Mesenchymal stem cell (in vitro differentiated cells and primary cell): ENCODE results near the gene OTOP3.
A peak's percentile ranks its signal among the peaks of the same experiment; 100 is the strongest.

Experiments used
- DNase-seq: peaks from one replicate; pipeline ENCODE4 v3.0.0-alpha.2; 2013
- H2AFZ ChIP-seq: one replicate; pipeline ENCODE4 v1.6.1; 2013; ENCODE audit warnings: low read depth, mild to moderate bottlenecking, control low read depth, inconsistent platforms, low read length, moderate library complexity
- H2AK5ac ChIP-seq: 2 replicates; pipeline ENCODE4 v1.6.1; 2013; ENCODE audit warnings: low read length, moderate library complexity, mild to moderate bottlenecking, inconsistent platforms; ENCODE audit not compliant: severe bottlenecking
- H2BK120ac ChIP-seq: one replicate; pipeline ENCODE4 v1.6.1; 2013; ENCODE audit warnings: low read depth, mild to moderate bottlenecking, inconsistent platforms, low read length, moderate library complexity
- H2BK12ac ChIP-seq, 2 experiments: one replicate each; pipeline ENCODE4 v1.6.1; 2013; ENCODE audit warnings: inconsistent platforms in 2 of 2, low read length in 2 of 2, mild to moderate bottlenecking in 2 of 2, moderate library complexity in 2 of 2, control low read depth in 1 of 2
- H2BK15ac ChIP-seq: one replicate; pipeline ENCODE4 v1.6.1; 2013; ENCODE audit warnings: mild to moderate bottlenecking, low read depth, inconsistent platforms; ENCODE audit not compliant: poor library complexity, severe bottlenecking
- H2BK5ac ChIP-seq: 2 replicates; pipeline ENCODE4 v1.6.1; 2013; ENCODE audit warnings: low read depth, mild to moderate bottlenecking, low read length, control low read depth, inconsistent platforms; ENCODE audit not compliant: poor library complexity, severe bottlenecking
- H3K14ac ChIP-seq, 2 experiments: one replicate each; pipeline ENCODE4 v1.6.1; 2013; ENCODE audit warnings: inconsistent platforms in 2 of 2, low read length in 2 of 2, control low read depth in 1 of 2, mild to moderate bottlenecking in 1 of 2, moderate library complexity in 1 of 2
- H3K18ac ChIP-seq, 2 experiments: one replicate each; pipeline ENCODE4 v1.6.1; 2013; ENCODE audit warnings: inconsistent platforms in 2 of 2, low read length in 2 of 2, control low read depth in 1 of 2, low read depth in 1 of 2, mild to moderate bottlenecking in 1 of 2
- H3K23ac ChIP-seq, 2 experiments: one replicate each; pipeline ENCODE4 v1.6.1; 2013; ENCODE audit warnings: inconsistent platforms in 2 of 2, low read length in 2 of 2, mild to moderate bottlenecking in 2 of 2, moderate library complexity in 2 of 2, control low read depth in 1 of 2
- H3K27ac ChIP-seq: 2 replicates; pipeline ENCODE4 v1.5.1; 2013; ENCODE audit warnings: mild to moderate bottlenecking, moderate library complexity, low read length, control low read depth, inconsistent platforms; ENCODE audit not compliant: poor library complexity, severe bottlenecking
- H3K27me3 ChIP-seq, 2 experiments: 2 replicates each; pipeline versions ENCODE4 v1.6.1 to v1.7.0; 2013; ENCODE audit warnings: low read length in 2 of 2, mild to moderate bottlenecking in 2 of 2, moderate library complexity in 2 of 2, control low read depth in 1 of 2, inconsistent platforms in 1 of 2; ENCODE audit not compliant: control insufficient read depth in 1 of 2, insufficient read depth in 1 of 2
- H3K36me3 ChIP-seq, 2 experiments: 2 replicates each; pipeline versions ENCODE4 v1.6.1 to v1.7.0; 2013; ENCODE audit warnings: low read length in 2 of 2, control low read depth in 1 of 2, inconsistent platforms in 1 of 2, low read depth in 1 of 2, mild to moderate bottlenecking in 1 of 2; ENCODE audit not compliant: insufficient read depth in 2 of 2, control insufficient read depth in 1 of 2
- H3K4ac ChIP-seq, 2 experiments: one replicate each; pipeline ENCODE4 v1.6.1; 2013; ENCODE audit warnings: inconsistent platforms in 2 of 2, low read length in 2 of 2, mild to moderate bottlenecking in 2 of 2, moderate library complexity in 2 of 2, control low read depth in 1 of 2, low read depth in 1 of 2
- H3K4me1 ChIP-seq: 2 replicates; pipeline ENCODE4 v1.6.1; 2013; ENCODE audit warnings: low read depth, low read length, control low read depth; ENCODE audit not compliant: control insufficient read depth, insufficient read depth
- H3K4me2 ChIP-seq: 2 replicates; pipeline ENCODE4 v1.6.1; 2013; ENCODE audit warnings: low read length, mild to moderate bottlenecking, inconsistent platforms; ENCODE audit not compliant: poor library complexity, severe bottlenecking
- H3K4me3 ChIP-seq, 2 experiments: 2 replicates each; pipeline versions ENCODE4 v1.5.1 to v1.7.0; 2013; ENCODE audit warnings: low read length in 2 of 2, mild to moderate bottlenecking in 2 of 2, control low read depth in 1 of 2, low read depth in 1 of 2; ENCODE audit not compliant: insufficient read depth in 1 of 2
- H3K79me1 ChIP-seq: replicated peaks from 2 replicates; pipeline ENCODE4 v1.6.1; 2013; ENCODE audit warnings: mild to moderate bottlenecking, control low read depth, low read length, inconsistent platforms; ENCODE audit not compliant: poor library complexity, severe bottlenecking
- H3K9ac ChIP-seq: 2 replicates; pipeline ENCODE4 v1.7.0; 2013; ENCODE audit warnings: mild to moderate bottlenecking, low read length, moderate library complexity
- H3K9me3 ChIP-seq: 2 replicates; pipeline ENCODE4 v1.7.0; 2013; ENCODE audit warnings: mild to moderate bottlenecking, low read length; ENCODE audit not compliant: control insufficient read depth
- H4K8ac ChIP-seq: one replicate; pipeline ENCODE4 v1.6.1; 2013; ENCODE audit warnings: inconsistent platforms, mild to moderate bottlenecking, low read length, moderate library complexity
- H4K91ac ChIP-seq: one replicate; pipeline ENCODE4 v1.6.1; 2013; ENCODE audit warnings: mild to moderate bottlenecking, low read length, inconsistent platforms
- WGBS: methylation state at CpG from one replicate; pipeline ENCODE4 v1.1.7; 2013; ENCODE audit warnings: mixed read lengths; 5-methylcytosine and 5-hydroxymethylcytosine counted together

The OTOP3 gene

DNA sequence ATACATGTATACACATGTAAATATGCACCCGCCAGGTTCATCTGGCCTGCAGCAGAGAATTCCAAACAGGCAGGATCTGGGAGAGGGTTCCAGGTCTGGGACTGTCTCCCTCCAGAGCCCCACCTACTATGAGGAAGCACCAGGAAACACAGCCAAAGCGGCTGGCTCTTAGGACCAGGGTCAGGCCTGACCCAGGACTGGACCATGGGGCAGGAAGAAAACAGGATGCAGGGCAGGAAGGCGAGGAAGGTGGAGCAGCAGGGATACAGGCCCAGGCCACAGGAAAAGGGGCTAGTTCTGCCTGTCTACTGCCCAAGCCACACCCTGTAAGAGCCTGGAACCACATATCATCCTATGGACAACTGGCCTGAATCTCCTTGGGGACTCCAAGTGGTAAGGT is 34.7 kb downstream of the OTOP3 start:
- WGBS, result 84% methylated on average over 3 of the region's 3 CpGs
- no peak for DNase-seq
- no peak overlapping the region for H3K18ac ChIP-seq

DNA sequence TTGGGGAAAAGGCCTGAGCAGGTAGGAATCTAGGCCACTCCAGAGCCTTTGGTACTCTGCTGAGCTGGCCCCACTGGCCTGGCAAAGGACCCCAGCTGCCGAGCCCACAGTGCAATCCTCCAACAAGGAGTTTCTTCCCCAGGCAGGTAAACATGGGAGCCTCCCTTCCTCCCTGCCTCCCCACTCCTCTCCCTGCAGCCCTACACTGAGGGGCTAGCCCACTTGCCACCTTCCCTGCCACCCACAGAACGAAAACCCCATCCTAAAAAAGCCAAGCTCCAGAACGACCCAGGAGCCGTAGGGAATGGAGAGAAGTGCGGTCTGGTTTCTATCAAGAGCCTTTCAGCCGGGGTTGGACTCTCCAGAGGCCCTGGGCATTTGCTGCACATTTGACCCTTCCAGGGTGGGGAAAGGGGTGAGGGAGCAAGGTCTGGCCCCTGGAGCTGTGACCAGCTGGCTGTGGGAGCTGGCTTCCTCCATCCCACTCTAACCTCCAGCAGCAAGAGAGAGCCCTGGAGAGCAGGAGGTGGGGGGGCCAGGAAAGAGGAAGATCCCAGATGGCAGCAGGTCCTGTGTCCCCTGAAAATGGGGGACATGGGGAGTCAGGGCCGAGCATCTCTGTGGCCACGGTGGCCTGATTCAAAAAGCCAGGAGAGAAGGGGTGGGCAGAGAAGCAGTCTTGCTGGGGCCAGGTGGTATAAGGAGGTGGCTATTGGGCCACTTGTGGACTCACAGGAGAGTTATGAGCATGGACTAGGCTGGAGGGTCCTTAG is 35.6 kb downstream of the OTOP3 start:
- H3K9ac ChIP-seq, result no peak overlapping the region
- H4K8ac ChIP-seq, result no peak overlapping the region
- H2AK5ac ChIP-seq, result no peak overlapping the region
- H3K23ac ChIP-seq, result peak overlapping the region in 1 of 2 experiments; percentile 57
- peak overlapping the region; percentile 49 for H2BK15ac ChIP-seq
- H3K36me3 ChIP-seq, result no peaks in the 10 kb centered on the region
- no peak overlapping the region for H2AFZ ChIP-seq
- 65% methylated on average over 8 of the region's 8 CpGs for WGBS
- H3K27ac ChIP-seq, result no peak overlapping the region
- H3K79me1 ChIP-seq, result no peaks in the 10 kb centered on the region
- H4K91ac ChIP-seq, result no peak overlapping the region
- H3K27me3 ChIP-seq, result peaks cover 33 to 56% of the 10 kb centered on the region in 2 experiments
- H3K14ac ChIP-seq, result no peak overlapping the region
- H3K18ac ChIP-seq, result no peak overlapping the region
- H3K4me3 ChIP-seq, result no peak overlapping the region
- H2BK5ac ChIP-seq, result no peak overlapping the region
- peaks cover 13% of the 10 kb centered on the region for H3K4me1 ChIP-seq
- no peak overlapping the region for H3K4ac ChIP-seq
- H2BK12ac ChIP-seq, result no peak overlapping the region
- DNase-seq, result no peak
- no peak overlapping the region for H2BK120ac ChIP-seq
- H3K4me2 ChIP-seq, result no peak overlapping the region
- no peaks in the 10 kb centered on the region for H3K9me3 ChIP-seq

More for the DNA sequence above, 34.7 kb downstream of the OTOP3 start:
- H3K4ac ChIP-seq, result no peak overlapping the region
- peaks cover 33 to 51% of the 10 kb centered on the region in 2 experiments for H3K27me3 ChIP-seq
- peaks cover 13% of the 10 kb centered on the region for H3K4me1 ChIP-seq
- no peak overlapping the region for H3K14ac ChIP-seq
- H2AK5ac ChIP-seq, result no peak overlapping the region
- H2BK5ac ChIP-seq, result no peak overlapping the region
- H2BK12ac ChIP-seq, result no peak overlapping the region
- no peaks in the 10 kb centered on the region for H3K36me3 ChIP-seq
- H2AFZ ChIP-seq, result no peak overlapping the region
- no peaks in the 10 kb centered on the region for H3K79me1 ChIP-seq
- no peak overlapping the region for H3K9ac ChIP-seq
- H3K9me3 ChIP-seq, result no peaks in the 10 kb centered on the region
- H3K4me3 ChIP-seq, result no peak overlapping the region
- no peak overlapping the region for H2BK120ac ChIP-seq
- no peak overlapping the region for H4K8ac ChIP-seq
- no peak overlapping the region for H4K91ac ChIP-seq
- H2BK15ac ChIP-seq, result no peak overlapping the region
- H3K27ac ChIP-seq, result no peak overlapping the region
- no peak overlapping the region for H3K4me2 ChIP-seq
- H3K23ac ChIP-seq, result no peak overlapping the region

DNA sequence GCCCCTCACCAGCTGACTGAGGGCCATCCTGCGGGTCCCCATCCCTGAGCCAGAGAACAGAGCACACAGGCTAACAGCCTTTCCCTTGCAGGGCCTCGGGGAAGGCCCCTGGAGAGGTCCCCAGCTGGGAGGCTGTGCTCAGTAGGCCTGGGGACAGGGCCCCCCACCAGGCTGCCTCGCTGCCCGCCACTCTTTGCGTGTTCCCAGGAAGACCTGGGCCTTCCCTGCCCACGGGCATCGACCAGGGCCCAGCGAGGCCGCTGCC is 36.1 kb downstream of the OTOP3 start:
- Histone ChIP-seq H3K27ac (no peak overlapping the region), H2BK12ac (no peak overlapping the region), H3K27me3 (peaks cover 33 to 56% of the 10 kb centered on the region in 2 experiments), H3K4ac (no peak overlapping the region), H3K9ac (no peak overlapping the region), H2BK5ac (no peak overlapping the region), H3K4me2 (peak overlapping the region; percentile 86), H3K4me3 (no peak overlapping the region), H2AFZ (no peak overlapping the region), H3K23ac (peak overlapping the region in 1 of 2 experiments; percentile 57), H3K9me3 (no peaks in the 10 kb centered on the region), H3K14ac (no peak overlapping the region), H3K4me1 (peaks cover 13% of the 10 kb centered on the region), H2AK5ac (no peak overlapping the region), H4K91ac (no peak overlapping the region), H4K8ac (no peak overlapping the region), H3K18ac (no peak overlapping the region), H2BK15ac (no peak overlapping the region), H3K36me3 (no peaks in the 10 kb centered on the region), H3K79me1 (no peaks in the 10 kb centered on the region), H2BK120ac (no peak overlapping the region)
- DNase-seq, result no peak
- 17% methylated on average over 9 of the region's 9 CpGs for WGBS

DNA sequence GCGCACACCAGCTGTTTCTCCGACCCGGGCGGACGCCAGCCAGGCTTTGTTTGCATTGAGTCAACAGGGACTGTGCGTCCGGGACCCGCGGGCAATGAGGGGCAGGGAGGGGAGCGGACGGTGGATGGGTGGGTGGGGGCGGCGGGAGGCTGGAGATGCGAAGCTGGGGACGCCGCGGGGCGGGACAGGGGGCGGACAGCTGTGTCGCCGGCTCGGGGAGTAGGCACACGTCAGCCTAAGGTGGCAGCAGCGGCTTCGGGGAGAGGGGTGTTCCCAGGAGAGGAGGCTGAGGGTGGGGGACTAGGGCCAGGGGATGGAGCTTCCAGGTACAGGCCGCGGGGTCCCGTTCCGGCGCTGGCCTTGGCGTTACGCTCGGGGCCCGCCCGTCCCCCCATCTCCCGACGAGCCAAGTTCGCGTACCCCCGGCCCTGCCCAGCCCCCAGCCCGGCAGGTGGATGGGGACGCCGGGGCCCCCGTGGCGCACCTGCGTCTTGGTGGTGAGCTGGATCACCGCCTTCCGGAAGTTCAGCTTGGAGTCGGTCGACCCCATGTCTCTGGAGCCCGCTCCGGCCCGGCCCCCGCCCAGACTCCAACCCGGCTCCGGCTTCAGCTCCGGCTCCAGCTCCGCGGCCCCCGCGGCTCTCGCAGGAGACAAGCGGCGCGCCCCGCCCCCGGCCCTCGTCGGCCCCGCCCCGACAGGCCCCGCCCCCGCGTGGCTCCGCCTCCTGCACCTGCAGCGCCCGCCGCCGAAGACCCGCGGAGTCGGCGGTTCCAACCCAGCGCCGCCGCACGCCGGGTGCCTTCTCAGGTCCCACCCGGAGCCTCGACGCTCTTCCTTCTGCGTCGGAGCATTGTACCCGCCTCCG is 36.6 kb downstream of the OTOP3 start, which contains the start of gene HID1:
HID1 (minus strand) TSS at position 653 of the 866 bp plus-strand sequence; CDS start at position 550, 103 bp downstream.
- H3K36me3 ChIP-seq, result no peaks in the 10 kb centered on the region
- H3K18ac ChIP-seq, result no peak within 1 kb of the TSS
- H3K27ac ChIP-seq, result no peak within 1 kb of the TSS
- H3K4me2 ChIP-seq, result peak within 1 kb of the TSS; percentile 86
- no peak within 1 kb of the TSS for H3K9ac ChIP-seq
- peak within 1 kb of the TSS; percentile 47 to 61 for H3K4me3 ChIP-seq
- H4K91ac ChIP-seq, result no peak within 1 kb of the TSS
- peak within 1 kb of the TSS; percentile 8 for H4K8ac ChIP-seq
- peaks cover 33 to 56% of the 10 kb centered on the region in 2 experiments for H3K27me3 ChIP-seq
- H2BK15ac ChIP-seq, result no peak within 1 kb of the TSS
- peak within 1 kb of the TSS; percentile 36 for H2AFZ ChIP-seq
- H3K4ac ChIP-seq, result no peak within 1 kb of the TSS
- H2BK12ac ChIP-seq, result no peak within 1 kb of the TSS
- no peak within 1 kb of the TSS for H2AK5ac ChIP-seq
- H3K14ac ChIP-seq, result no peak within 1 kb of the TSS
- DNase-seq, result no peak
- no peak within 1 kb of the TSS for H2BK5ac ChIP-seq
- no peak within 1 kb of the TSS for H2BK120ac ChIP-seq
- no peaks in the 10 kb centered on the region for H3K9me3 ChIP-seq
- peaks cover 13% of the 10 kb centered on the region for H3K4me1 ChIP-seq
- H3K79me1 ChIP-seq, result no peaks in the 10 kb centered on the region
- WGBS, result 1% methylated on average over 57 of the region's 95 CpGs
- H3K23ac ChIP-seq, result peak within 1 kb of the TSS in 1 of 2 experiments; percentile 57
